Measurements from ENCODE around the gene MAIP1. TPM values are rescaled to one million over a fixed set of nuclear protein-coding genes. Genes with fewer than 3 reads are reported as not detected.

The MAIP1 gene
- total RNA-seq, 1 experiment from 2014 or later, result 31.0 TPM

DNA sequence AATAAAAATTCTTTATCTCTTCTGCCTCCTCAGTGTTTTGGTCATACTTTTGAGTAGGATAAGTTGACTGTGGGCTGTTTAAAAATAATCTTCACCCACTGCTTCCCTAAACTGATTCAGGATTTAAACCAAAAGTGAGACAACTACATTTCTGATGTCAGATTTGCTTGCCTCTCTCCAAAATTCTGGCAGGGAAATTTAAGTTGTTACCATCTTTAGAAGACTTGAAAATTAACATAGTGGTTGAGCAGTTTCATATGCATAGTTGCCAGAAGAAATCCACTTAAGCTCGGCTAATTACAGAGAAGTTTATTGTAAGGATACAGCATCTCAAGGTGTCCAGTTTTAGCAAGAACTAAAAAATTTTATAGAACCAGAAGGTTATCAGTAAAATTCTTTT lies 57.0 kb downstream of the MAIP1 start:
- no peak overlapping the region for H3K4me3 ChIP-seq (ENCODE audit: low read depth, low read length, poor library complexity, severe bottlenecking)
- POLR2A ChIA-PET (ENCODE audit: low non-redundant PET), result no interaction called here
- no peak for DNase-seq (ENCODE audit: low spot score)
- intact Hi-C loops (cut with micrococcal nuclease; ENCODE audit: unreplicated experiment), result no loop called here
- H3K9me3 ChIP-seq (ENCODE audit: low read depth, low read length, poor library complexity, severe bottlenecking), result no peaks in the 10 kb centered on the region
- BruUV-seq (replicated peaks), result no TSS peak
- H3K36me3 ChIP-seq (ENCODE audit: insufficient read depth, low read length, poor library complexity, severe bottlenecking), result no peaks in the 10 kb centered on the region
- no peaks in the 10 kb centered on the region for H3K27me3 ChIP-seq (replicated peaks; ENCODE audit: insufficient read depth, low read depth, low read length, poor library complexity)
- H3K27ac ChIP-seq (ENCODE audit: low read depth, low read length, poor library complexity, severe bottlenecking), result no peak overlapping the region
- H3K4me1 ChIP-seq (ENCODE audit: insufficient read depth, low read length, poor library complexity, severe bottlenecking), result no peaks in the 10 kb centered on the region
- no peak for TF ChIP-seq EZH2 (IDR thresholded peaks at IDR 0.05; ENCODE audit: borderline replicate concordance, low read depth, low read length, poor library complexity, severe bottlenecking)
- TF ChIP-seq, protein P1, sequence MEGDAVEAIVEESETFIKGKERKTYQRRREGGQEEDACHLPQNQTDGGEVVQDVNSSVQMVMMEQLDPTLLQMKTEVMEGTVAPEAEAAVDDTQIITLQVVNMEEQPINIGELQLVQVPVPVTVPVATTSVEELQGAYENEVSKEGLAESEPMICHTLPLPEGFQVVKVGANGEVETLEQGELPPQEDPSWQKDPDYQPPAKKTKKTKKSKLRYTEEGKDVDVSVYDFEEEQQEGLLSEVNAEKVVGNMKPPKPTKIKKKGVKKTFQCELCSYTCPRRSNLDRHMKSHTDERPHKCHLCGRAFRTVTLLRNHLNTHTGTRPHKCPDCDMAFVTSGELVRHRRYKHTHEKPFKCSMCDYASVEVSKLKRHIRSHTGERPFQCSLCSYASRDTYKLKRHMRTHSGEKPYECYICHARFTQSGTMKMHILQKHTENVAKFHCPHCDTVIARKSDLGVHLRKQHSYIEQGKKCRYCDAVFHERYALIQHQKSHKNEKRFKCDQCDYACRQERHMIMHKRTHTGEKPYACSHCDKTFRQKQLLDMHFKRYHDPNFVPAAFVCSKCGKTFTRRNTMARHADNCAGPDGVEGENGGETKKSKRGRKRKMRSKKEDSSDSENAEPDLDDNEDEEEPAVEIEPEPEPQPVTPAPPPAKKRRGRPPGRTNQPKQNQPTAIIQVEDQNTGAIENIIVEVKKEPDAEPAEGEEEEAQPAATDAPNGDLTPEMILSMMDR (conservative IDR thresholded peaks at IDR 0.05; ENCODE audit: low read depth, low read length), result no peak
- CTCF ChIA-PET, result no interaction called here

Other genes starting within 250 kb of the MAIP1 start
- 0.88 and 1.0 TPM in 2 replicates for gene FTCDNL1, start 104.4 kb upstream of the MAIP1 start, total RNA-seq (2021)
- 16.4 and 18.0 TPM in 2 replicates for gene C2orf69, start 44.3 kb upstream of the MAIP1 start, total RNA-seq (2021)
- 6.9 and 8.1 TPM in 2 replicates for gene TYW5, start 91 bp upstream of the MAIP1 start, total RNA-seq (2021)